Measurements from ENCODE around the gene SDK1. TPM values are rescaled to one million over a fixed set of nuclear protein-coding genes. Genes with fewer than 3 reads are reported as not detected.

The SDK1 gene
- total and polyA plus RNA-seq, 4 donors: 0.12 to 0.47 (median 0.36) TPM

DNA sequence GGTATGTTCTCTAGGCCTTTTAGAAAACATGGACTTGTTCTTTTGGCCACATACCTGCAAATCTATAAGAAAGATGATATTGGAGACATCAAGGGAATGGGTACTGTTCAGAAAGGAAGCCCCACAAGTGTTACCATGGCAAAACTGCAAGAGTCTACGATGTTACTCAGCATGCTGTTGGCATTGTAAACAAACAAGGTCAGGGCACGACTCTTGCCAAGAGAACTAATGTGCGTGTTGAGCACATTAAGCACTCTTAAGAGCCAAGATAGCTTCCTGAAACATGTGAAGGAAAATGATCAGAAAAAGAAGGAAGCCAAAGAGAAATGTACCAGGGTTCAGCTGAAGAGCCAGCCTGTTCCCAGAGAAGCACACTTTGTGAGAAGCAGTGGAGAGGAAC, 37.1 kb downstream of the SDK1 start (continued):
- TF ChIP-seq, protein P1, sequence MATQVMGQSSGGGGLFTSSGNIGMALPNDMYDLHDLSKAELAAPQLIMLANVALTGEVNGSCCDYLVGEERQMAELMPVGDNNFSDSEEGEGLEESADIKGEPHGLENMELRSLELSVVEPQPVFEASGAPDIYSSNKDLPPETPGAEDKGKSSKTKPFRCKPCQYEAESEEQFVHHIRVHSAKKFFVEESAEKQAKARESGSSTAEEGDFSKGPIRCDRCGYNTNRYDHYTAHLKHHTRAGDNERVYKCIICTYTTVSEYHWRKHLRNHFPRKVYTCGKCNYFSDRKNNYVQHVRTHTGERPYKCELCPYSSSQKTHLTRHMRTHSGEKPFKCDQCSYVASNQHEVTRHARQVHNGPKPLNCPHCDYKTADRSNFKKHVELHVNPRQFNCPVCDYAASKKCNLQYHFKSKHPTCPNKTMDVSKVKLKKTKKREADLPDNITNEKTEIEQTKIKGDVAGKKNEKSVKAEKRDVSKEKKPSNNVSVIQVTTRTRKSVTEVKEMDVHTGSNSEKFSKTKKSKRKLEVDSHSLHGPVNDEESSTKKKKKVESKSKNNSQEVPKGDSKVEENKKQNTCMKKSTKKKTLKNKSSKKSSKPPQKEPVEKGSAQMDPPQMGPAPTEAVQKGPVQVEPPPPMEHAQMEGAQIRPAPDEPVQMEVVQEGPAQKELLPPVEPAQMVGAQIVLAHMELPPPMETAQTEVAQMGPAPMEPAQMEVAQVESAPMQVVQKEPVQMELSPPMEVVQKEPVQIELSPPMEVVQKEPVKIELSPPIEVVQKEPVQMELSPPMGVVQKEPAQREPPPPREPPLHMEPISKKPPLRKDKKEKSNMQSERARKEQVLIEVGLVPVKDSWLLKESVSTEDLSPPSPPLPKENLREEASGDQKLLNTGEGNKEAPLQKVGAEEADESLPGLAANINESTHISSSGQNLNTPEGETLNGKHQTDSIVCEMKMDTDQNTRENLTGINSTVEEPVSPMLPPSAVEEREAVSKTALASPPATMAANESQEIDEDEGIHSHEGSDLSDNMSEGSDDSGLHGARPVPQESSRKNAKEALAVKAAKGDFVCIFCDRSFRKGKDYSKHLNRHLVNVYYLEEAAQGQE (IDR thresholded peaks at IDR 0.05): no peak
- TF ChIP-seq GABPA (IDR thresholded peaks at IDR 0.05 in 1 of 2, conservative IDR thresholded peaks at IDR 0.05 in 1 of 2): no peak

DNA sequence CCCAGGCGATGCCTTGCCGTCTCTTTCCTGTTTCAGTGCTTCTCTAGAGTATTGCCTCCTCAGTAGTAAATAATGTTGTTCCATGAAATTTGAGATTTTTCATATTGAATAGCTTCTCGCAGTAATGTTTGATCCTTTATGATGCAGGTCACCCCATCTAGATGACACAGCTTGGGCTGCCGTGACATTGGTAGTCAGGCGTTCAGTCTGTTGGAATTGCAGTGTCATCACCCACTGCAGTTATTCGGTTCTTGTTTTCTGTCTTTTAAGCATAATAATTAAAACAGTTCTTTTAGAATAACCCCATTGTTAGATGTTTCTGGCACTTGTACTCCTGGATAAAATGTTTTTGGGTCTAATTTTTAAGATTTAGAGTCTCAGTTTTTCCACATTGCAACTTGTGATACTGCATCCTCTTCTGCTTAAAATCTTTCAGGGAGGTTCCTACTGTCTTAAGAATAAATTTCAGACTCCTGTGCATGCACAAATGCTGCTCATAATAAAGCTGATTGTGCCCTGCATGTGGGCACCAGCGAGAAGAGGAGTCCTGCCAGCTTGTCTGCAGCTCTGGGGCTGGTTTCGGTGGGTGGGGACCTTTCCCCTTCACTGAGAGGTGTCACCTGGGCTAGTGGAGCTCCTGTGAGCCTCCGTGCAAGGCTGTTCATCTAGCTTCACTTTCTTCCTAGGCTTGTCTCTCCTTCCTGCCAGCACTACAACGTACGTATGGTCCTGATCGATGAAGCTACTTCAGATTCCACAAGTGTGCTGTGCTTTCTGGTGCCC, 44.8 kb downstream of the SDK1 start:
- TF ChIP-seq, protein P2, sequence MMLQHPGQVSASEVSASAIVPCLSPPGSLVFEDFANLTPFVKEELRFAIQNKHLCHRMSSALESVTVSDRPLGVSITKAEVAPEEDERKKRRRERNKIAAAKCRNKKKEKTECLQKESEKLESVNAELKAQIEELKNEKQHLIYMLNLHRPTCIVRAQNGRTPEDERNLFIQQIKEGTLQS (IDR thresholded peaks at IDR 0.05): no peak
- TF ChIP-seq RXRA (IDR thresholded peaks at IDR 0.05) (no peak), JUND (IDR thresholded peaks at IDR 0.05) (no peak), YY1 (IDR thresholded peaks at IDR 0.05) (no peak), RAD21 (IDR thresholded peaks at IDR 0.05) (no peak)
- H3K4me1 ChIP-seq (ENCODE audit: control insufficient read depth in 4 of 4, insufficient read depth in 4 of 4, low read length in 3 of 4): no peaks in the 10 kb centered on the region
- 81% methylated on average over 12 of the region's 12 CpGs for WGBS
- no peak overlapping the region for H3K9ac ChIP-seq (ENCODE audit: low read depth in 1 of 2, low read length in 2 of 2)
- no peaks in the 10 kb centered on the region for H3K36me3 ChIP-seq (ENCODE audit: control insufficient read depth in 4 of 4, insufficient read depth in 3 of 4, low read depth in 1 of 4, low read length in 3 of 4)
- H3K27ac ChIP-seq (ENCODE audit: low read depth in 1 of 2, low read length in 2 of 2): no peak overlapping the region
- no peak for DNase-seq (ENCODE audit: low spot score)
- H3K9me3 ChIP-seq (ENCODE audit: control insufficient read depth in 4 of 4, low read length in 3 of 4): no peaks in the 10 kb centered on the region
- no peak overlapping the region for H3K4me3 ChIP-seq (ENCODE audit: low read depth in 1 of 3, low read length in 3 of 3)
- no peaks in the 10 kb centered on the region for H3K27me3 ChIP-seq (ENCODE audit: control insufficient read depth in 4 of 4, insufficient read depth in 4 of 4, low read length in 3 of 4)

DNA sequence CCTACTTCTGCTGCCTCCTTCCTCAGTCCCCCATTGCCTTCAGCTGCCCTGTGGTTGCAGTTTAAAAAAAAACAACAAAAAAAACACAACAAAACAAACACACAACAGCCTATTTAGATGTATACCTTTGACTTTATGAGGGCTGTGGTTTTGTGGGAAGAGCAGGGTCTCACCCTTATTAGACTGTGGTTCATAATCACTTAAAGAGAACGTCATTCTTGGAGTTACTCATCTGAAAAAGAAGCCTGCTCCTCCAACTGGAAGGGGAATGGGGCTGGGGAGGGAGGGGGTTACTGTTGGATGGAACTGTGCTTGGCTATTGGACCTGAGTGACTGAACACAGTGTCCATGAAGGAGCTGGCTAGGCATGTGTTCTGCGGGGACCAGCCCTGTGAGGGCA, 48.1 kb downstream of the SDK1 start:
- Histone ChIP-seq H3K27ac (ENCODE audit: low read depth in 1 of 2, low read length in 2 of 2) (no peak overlapping the region), H3K9me3 (ENCODE audit: control insufficient read depth in 4 of 4, low read length in 3 of 4) (no peaks in the 10 kb centered on the region), H3K9ac (ENCODE audit: low read depth in 1 of 2, low read length in 2 of 2) (no peak overlapping the region), H3K36me3 (ENCODE audit: control insufficient read depth in 4 of 4, insufficient read depth in 3 of 4, low read depth in 1 of 4, low read length in 3 of 4) (no peaks in the 10 kb centered on the region), H3K27me3 (ENCODE audit: control insufficient read depth in 4 of 4, insufficient read depth in 4 of 4, low read length in 3 of 4) (no peaks in the 10 kb centered on the region), H3K4me1 (ENCODE audit: control insufficient read depth in 4 of 4, insufficient read depth in 4 of 4, low read length in 3 of 4) (no peaks in the 10 kb centered on the region), H3K4me3 (ENCODE audit: low read depth in 1 of 3, low read length in 3 of 3) (no peak overlapping the region)
- WGBS: 40% methylated on average over 2 of the region's 2 CpGs
- DNase-seq (ENCODE audit: low spot score): no peak
- TF ChIP-seq NR2F2 (IDR thresholded peaks at IDR 0.05) (no peak), RXRA (IDR thresholded peaks at IDR 0.05) (no peak), FOXA1 (IDR thresholded peaks at IDR 0.05) (no peak), GABPA (IDR thresholded peaks at IDR 0.05 in 1 of 2, conservative IDR thresholded peaks at IDR 0.05 in 1 of 2) (no peak), YY1 (IDR thresholded peaks at IDR 0.05) (no peak)
- TF ChIP-seq, protein P3, sequence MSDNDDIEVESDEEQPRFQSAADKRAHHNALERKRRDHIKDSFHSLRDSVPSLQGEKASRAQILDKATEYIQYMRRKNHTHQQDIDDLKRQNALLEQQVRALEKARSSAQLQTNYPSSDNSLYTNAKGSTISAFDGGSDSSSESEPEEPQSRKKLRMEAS (IDR thresholded peaks at IDR 0.05): no peak
- TF ChIP-seq, protein P1 (IDR thresholded peaks at IDR 0.05): no peak

All from liver (tissue), 9 donors.